ENCODE results near the gene RNF223. TPM values are rescaled to one million over a fixed set of nuclear protein-coding genes. Genes with fewer than 3 reads are reported as not detected.

RNF223 gene
- total RNA-seq, 1 experiment from 2014 or later = 6.3 TPM

- no peaks in the 10 kb centered on the region for H3K27me3 ChIP-seq (ENCODE audit: insufficient read depth, low read length)
- no peak overlapping the region for H3K27ac ChIP-seq (ENCODE audit: low read depth, low read length)
- H2AFZ ChIP-seq (ENCODE audit: low read depth, low read length, poor library complexity, severe bottlenecking) = no peak overlapping the region
- H3K36me3 ChIP-seq (ENCODE audit: control insufficient read depth in 1 of 2, insufficient read depth in 2 of 2, low read length in 2 of 2) = peaks cover 0 to 16% of the 10 kb centered on the region in 2 experiments; a peak in 1 of 4 replicates
- ChIA-PET CTCF (no interaction called here), RAD21 (ENCODE audit: low non-redundant PET in 1 of 2, low total read pairs in 2 of 2, uncharacterized antibody in 2 of 2, unreplicated experiment in 2 of 2) (no interaction called here), POLR2A (no interaction called here)
- peaks cover 6 to 22% of the 10 kb centered on the region in 2 experiments; a peak in 3 of 4 replicates for H3K4me1 ChIP-seq (ENCODE audit: control insufficient read depth in 1 of 2, insufficient read depth in 2 of 2, low read length in 2 of 2)
- no peaks in the 10 kb centered on the region for H3K9me3 ChIP-seq (ENCODE audit: control insufficient read depth in 1 of 2, insufficient read depth in 1 of 2, low read depth in 1 of 2, low read length in 2 of 2)
- no peaks in the 10 kb centered on the region for H3K9me2 ChIP-seq (ENCODE audit: insufficient read depth)
- H3K4me2 ChIP-seq (ENCODE audit: low read length) = no peak overlapping the region
- H3K4me3 ChIP-seq (replicated peaks in 1 of 2; ENCODE audit: low read depth in 1 of 2, low read length in 2 of 2) = no peak overlapping the region
- ATAC-seq (no peak), DNase-seq (ENCODE audit: low read depth, low spot score) (no peak)
- H4K20me1 ChIP-seq (ENCODE audit: insufficient read depth) = no peaks in the 10 kb centered on the region
- TSS peak; percentile 40 for BruUV-seq (replicated peaks)
- intact Hi-C loops (cut with micrococcal nuclease) = no loop called here
- no peak overlapping the region for H3K9ac ChIP-seq (ENCODE audit: low read length)
- TF ChIP-seq POLR2AphosphoS5 (IDR thresholded peaks at IDR 0.05; ENCODE audit: low read depth, low read length) (no peak), TCF7L2 (IDR thresholded peaks at IDR 0.05; ENCODE audit: borderline replicate concordance, extremely low read depth, insufficient read depth, insufficient read length) (no peak), SRF (IDR thresholded peaks at IDR 0.05; ENCODE audit: low read depth) (no peak)
- peaks cover 61% of the 10 kb centered on the region for H3K79me2 ChIP-seq (ENCODE audit: insufficient read depth, low read length)
Measured at GRCh38 chr1:1035291-1035943, 38.7 kb downstream of the RNF223 start.

- intact Hi-C loops (cut with micrococcal nuclease) = no loop called here
- CTCF ChIA-PET = no interaction called here
- Histone ChIP-seq H3K4me3 (replicated peaks in 1 of 2; ENCODE audit: low read depth in 1 of 2, low read length in 2 of 2) (no peak overlapping the region), H3K27ac (ENCODE audit: low read depth, low read length) (no peak overlapping the region), H3K36me3 (ENCODE audit: control insufficient read depth in 1 of 2, insufficient read depth in 2 of 2, low read length in 2 of 2) (peaks cover 0 to 16% of the 10 kb centered on the region in 2 experiments; a peak in 1 of 4 replicates), H3K9me2 (ENCODE audit: insufficient read depth) (no peaks in the 10 kb centered on the region), H3K9ac (ENCODE audit: low read length) (no peak overlapping the region), H3K4me1 (ENCODE audit: control insufficient read depth in 1 of 2, insufficient read depth in 2 of 2, low read length in 2 of 2) (peaks cover 0 to 12% of the 10 kb centered on the region in 2 experiments; a peak in 1 of 4 replicates), H4K20me1 (ENCODE audit: insufficient read depth) (no peaks in the 10 kb centered on the region), H2AFZ (ENCODE audit: low read depth, low read length, poor library complexity, severe bottlenecking) (no peak overlapping the region), H3K27me3 (ENCODE audit: insufficient read depth, low read length) (no peaks in the 10 kb centered on the region), H3K9me3 (ENCODE audit: control insufficient read depth in 1 of 2, insufficient read depth in 1 of 2, low read depth in 1 of 2, low read length in 2 of 2) (no peaks in the 10 kb centered on the region), H3K79me2 (ENCODE audit: insufficient read depth, low read length) (peaks cover 62% of the 10 kb centered on the region), H3K4me2 (ENCODE audit: low read length) (no peak overlapping the region)
- DNase-seq (ENCODE audit: low read depth, low spot score) = no peak
- RAD21 ChIA-PET (ENCODE audit: low non-redundant PET in 1 of 2, low total read pairs in 2 of 2, uncharacterized antibody in 2 of 2, unreplicated experiment in 2 of 2) = no interaction called here
- ATAC-seq = no peak
- no TSS peak for BruUV-seq (replicated peaks)
- POLR2A ChIA-PET = no interaction called here
- no peak for TF ChIP-seq TCF7L2 (IDR thresholded peaks at IDR 0.05; ENCODE audit: borderline replicate concordance, extremely low read depth, insufficient read depth, insufficient read length)
- TF ChIP-seq MAX (IDR thresholded peaks at IDR 0.05) = no peak
- no peak for TF ChIP-seq ELF1 (IDR thresholded peaks at IDR 0.05; ENCODE audit: borderline replicate concordance, low read depth)
- no peak for TF ChIP-seq ZNF274 (IDR thresholded peaks at IDR 0.05; ENCODE audit: low read depth, low read length)
- TF ChIP-seq ZBTB33 (IDR thresholded peaks at IDR 0.05; ENCODE audit: extremely low read depth, insufficient replicate concordance, low read length) = no peak
- TF ChIP-seq POLR2AphosphoS5 (IDR thresholded peaks at IDR 0.05; ENCODE audit: low read depth, low read length) = no peak
- no peak for TF ChIP-seq SIN3A (IDR thresholded peaks at IDR 0.05; ENCODE audit: low read depth)
- TF ChIP-seq CTCF (IDR thresholded peaks at IDR 0.05 in 2 of 3, conservative IDR thresholded peaks at IDR 0.05 in 1 of 3; ENCODE audit: borderline replicate concordance in 1 of 3, insufficient read depth in 1 of 3, low read depth in 2 of 3, low read length in 2 of 3) = no peak
- TF ChIP-seq YY1 (IDR thresholded peaks at IDR 0.05; ENCODE audit: extremely low read depth, insufficient replicate concordance, low read depth, low read length) = no peak
- no peak for TF ChIP-seq RAD21 (IDR thresholded peaks at IDR 0.05; ENCODE audit: low read depth)
- TF ChIP-seq JUND (IDR thresholded peaks at IDR 0.05) = no peak
- no peak for TF ChIP-seq EZH2 (IDR thresholded peaks at IDR 0.05)
- TF ChIP-seq SRF (IDR thresholded peaks at IDR 0.05; ENCODE audit: low read depth) = no peak
- no peak for TF ChIP-seq EZH2phosphoT487 (IDR thresholded peaks at IDR 0.05; ENCODE audit: borderline replicate concordance)
Measured at GRCh38 chr1:1034439-1034781, 39.7 kb downstream of the RNF223 start.
